SU-DHL-6 (cell line): Measurements from ENCODE around the gene GPRC5C.

Experiments
- CTCF ChIP-seq: fragments of 200-600 bp; sonication (generic); IDR thresholded peaks from one replicate; pipeline ENCODE4 v1.5.1; 2017; ENCODE audit warnings: antibody characterized with exemption, mild to moderate bottlenecking, low read length, moderate library complexity; ENCODE audit not compliant: insufficient read depth, poor library complexity, severe bottlenecking
- EZH2phosphoT487 ChIP-seq: fragments of 200-600 bp; sonication (generic), shearing (Covaris generic); conservative IDR thresholded peaks from 2 replicates; pipeline ENCODE4 v1.6.1; 2018; ENCODE audit warnings: mild to moderate bottlenecking, antibody characterized with exemption, low read length, moderate library complexity, mixed read lengths

GRCh38 chr17:74458835-74459234 is 26.9 kb downstream of the GPRC5C start:
- TF ChIP-seq CTCF (no peak), EZH2phosphoT487 (no peak)
